C4-2B (cell line): Measurements from ENCODE around the gene KASH5.

Source experiments
- ZFX ChIP-seq: fragments of 450-650 bp; IDR thresholded peaks from 2 replicates; pipeline ENCODE4 v1.6.1; 2017
- TF ChIP-seq, protein P1 (sequence below): fragments of 450-650 bp; conservative IDR thresholded peaks from 2 replicates; pipeline ENCODE4 v1.5.1; 2017; ENCODE audit warnings: mild to moderate bottlenecking

DNA sequence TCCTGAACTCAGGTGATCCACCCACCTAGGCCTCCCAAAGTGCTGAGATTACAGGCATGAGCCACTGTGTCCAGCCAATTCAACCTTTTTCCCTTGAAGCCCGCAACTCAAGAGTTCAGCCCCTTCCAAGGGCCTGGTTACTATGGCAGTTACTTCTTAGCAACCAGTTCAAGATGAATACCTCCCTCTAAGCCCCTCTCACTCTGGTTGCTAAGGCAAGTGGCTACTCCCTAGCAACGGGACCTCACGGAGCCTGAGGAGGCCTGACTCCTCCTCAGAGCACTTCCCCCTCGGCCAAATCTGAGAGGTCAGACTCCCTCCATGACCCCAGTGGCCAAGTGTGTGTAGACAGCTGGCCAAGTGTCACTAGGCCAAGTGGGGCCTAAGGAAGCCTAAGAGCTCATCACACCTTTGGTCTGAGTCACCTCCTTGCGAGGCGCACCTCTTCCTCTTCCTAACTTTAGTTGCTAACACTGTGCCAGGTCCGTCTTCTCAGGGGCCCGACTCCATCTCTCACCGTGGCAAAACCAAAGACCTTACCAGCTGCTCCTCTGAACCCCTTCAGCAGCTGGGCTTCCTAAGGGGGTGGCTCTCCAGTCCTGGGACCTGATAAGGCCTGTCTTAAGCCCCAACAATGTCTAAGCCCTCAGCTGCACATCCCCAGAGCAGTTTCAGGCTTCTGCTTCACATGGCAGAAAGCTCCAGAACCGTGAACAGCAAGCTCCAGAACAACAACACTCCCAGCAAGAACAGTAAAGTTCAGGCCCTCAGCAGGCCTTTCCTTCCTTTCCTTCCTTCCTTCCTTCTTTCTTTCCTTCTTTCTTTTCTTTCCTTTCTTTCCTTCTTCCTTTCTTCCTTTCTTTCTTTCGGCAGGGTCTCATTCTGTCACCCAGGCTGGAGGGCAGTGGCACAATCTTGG, 43.3 kb upstream of the KASH5 start:
- TF ChIP-seq, protein P1, sequence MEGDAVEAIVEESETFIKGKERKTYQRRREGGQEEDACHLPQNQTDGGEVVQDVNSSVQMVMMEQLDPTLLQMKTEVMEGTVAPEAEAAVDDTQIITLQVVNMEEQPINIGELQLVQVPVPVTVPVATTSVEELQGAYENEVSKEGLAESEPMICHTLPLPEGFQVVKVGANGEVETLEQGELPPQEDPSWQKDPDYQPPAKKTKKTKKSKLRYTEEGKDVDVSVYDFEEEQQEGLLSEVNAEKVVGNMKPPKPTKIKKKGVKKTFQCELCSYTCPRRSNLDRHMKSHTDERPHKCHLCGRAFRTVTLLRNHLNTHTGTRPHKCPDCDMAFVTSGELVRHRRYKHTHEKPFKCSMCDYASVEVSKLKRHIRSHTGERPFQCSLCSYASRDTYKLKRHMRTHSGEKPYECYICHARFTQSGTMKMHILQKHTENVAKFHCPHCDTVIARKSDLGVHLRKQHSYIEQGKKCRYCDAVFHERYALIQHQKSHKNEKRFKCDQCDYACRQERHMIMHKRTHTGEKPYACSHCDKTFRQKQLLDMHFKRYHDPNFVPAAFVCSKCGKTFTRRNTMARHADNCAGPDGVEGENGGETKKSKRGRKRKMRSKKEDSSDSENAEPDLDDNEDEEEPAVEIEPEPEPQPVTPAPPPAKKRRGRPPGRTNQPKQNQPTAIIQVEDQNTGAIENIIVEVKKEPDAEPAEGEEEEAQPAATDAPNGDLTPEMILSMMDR = no peak
- no peak for TF ChIP-seq ZFX
